CD4-positive, alpha-beta T cell treated with Interleukin-10 for 1 hour (primary cell): Measurements from ENCODE around the gene SYCE3.

Experiments used
- DNase-seq: peaks from one replicate; pipeline ENCODE4 v3.0.0-alpha.2; 2020

The SYCE3 gene

GRCh38 chr22:50599816-50600455, 37.2 kb upstream of the SYCE3 start:
- peak; percentile 65 for DNase-seq

DNA sequence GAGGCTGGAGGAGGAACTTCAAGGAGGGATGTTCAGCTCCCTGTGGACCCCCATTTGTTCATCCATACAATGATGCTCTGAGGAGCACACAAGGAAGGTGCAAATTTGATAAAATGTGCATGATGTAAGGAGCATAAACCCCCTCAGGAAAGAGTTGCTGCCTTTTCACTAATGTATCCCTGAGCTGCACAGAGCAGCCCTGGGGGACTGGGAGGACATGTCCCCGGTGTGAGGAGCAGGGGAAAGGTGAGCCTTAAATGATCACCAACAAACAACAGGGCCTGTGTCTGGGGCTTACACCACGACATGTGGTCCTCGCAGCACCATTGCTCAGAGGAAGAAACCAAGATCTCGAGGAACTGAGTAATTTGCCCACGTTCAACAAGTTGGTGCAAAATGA, 34.4 kb upstream of the SYCE3 start:
- no peak for DNase-seq

DNA sequence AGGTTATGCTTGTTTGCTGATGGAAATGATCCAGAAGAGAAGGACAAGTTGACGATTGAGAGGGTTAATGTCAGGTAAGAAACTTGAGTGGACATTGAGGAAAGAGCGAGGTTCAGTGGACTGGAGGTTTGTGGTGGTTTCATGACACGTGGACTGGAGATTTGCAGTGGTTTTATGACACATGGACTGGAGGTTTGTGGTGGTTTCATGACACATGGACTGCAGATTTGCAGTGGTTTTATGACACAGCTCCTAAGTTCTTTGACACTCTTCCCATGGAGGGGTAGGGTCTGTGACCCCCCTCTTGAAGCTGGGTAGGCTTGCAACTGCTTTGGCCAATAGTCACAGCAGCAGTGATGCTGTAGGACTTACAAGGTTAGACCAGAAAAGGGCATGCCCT, 32.5 kb upstream of the SYCE3 start:
- no peak for DNase-seq

DNA sequence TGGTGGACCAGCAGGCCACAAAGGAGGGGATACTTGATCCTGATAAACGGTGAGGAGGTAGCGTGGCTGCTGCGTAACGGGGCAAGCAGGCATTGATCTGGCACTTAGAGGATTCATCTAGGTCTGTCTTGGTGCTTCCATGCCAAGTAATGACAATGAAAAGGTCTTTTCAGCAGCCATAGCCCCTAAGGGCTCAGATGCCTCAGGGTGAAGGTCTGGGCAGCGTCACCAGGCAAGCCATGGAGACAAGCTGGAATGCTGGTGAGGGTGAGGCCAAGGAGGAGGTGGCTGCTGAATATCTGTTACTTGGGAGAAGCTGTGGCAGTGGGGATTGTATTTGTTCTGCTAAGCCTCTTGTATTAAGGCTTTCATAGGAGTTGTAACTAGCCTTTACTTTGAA, 24.7 kb upstream of the SYCE3 start:
- no peak for DNase-seq

DNA sequence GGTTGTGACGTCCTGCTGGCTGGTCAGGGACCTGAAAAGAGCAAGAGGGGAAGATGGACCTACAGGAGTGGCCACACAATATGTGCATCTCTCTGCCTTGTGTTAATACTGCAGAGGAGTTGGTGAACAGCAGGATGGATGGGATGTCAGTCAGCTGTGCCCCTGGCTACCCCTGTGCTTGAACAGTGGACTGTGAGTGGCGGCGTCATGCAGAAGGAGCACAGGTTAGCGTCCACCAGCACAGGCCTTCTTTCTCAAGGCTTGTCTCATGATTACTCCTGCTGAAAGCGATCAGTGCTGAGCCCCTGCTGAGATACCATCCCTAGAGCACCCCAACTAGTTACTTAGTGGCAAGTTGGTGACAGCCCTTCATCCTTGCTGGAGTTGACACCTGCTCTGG, 23.7 kb upstream of the SYCE3 start:
- no peak for DNase-seq

DNA sequence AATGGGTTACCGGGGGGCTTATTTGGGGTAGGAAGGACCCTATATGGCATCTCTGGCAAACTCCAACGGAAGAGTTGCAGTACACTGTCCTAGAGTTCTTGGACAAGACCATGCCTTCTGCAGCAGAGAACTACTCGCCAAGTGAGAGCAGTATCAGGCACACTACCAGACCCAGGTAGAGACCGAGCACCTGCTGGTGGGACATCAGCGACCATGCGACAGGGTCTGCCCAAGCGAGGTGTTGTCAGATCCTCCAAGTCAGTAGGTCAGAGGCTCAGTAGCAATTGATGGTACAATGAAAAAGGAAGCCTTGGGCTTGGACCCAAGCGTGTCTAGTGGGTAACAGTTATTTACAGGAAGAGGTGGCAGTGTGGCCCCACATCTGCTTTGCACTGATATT, 23.1 kb upstream of the SYCE3 start:
- no peak for DNase-seq

DNA sequence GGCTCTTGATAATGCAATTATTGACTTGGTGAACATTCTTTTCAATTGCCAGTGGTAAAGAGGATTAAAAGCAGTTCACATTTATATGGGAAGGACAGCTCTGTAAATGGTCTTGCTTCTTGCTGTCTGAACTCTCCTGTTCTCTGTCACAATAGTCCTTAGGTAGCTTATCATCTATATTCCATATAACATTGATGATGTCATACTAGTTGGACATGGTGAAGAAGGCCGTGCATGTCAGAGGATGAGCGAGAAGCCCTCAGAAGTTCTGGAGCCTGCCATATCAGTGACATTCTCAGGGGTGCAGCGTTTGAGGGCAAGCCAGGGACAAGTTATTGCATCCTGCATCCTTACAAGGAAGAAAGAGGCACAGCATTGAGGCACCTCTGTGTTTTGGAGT, 22.5 kb upstream of the SYCE3 start:
- no peak for DNase-seq

DNA sequence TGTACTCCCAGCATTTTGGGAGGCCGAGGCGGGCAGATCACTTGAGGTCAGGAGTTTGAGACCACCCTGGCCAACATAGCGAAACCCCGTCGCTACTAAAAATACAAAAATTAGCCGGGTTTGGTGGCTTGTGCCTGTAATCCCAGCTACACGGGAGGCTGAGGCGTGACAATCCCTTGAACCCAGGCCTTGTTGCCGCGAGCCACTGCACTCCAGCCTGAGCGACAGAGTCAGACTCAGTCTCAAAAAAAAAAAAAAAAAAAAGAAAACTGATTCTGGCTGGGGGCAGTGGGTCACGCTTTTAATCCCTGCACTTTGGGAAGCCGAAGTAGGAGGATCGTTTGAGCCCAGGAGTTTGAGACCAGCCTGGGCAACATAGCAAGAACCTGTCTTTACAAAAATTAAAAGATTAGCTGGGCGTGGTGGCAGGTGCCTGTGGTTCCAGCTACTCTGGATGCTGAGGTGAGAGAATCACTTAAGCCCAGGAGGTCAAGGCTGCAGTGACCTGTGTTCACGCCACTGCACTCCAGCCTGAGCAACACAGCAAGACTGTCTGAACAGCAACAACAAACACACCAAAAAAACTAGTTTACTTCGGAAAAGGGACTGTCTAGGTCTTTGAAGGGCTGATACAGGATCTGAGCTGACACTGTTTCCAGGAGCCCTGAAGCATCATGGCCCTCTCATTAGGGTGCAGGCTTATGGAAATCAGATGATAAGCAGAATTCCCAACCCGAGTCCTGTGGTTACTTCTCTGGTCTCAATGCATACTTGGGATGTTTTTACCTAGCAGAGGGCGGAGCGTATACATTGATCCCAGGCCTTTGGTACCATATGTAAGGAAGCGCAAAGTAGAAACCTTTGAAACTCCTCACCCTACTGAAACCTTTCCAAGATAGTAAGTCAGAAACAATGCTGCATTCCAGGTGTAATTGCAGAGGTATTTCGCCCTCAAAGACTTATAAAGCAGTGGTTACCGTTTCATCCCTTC, 21.7 kb upstream of the SYCE3 start:
- DNase-seq: no peak

DNA sequence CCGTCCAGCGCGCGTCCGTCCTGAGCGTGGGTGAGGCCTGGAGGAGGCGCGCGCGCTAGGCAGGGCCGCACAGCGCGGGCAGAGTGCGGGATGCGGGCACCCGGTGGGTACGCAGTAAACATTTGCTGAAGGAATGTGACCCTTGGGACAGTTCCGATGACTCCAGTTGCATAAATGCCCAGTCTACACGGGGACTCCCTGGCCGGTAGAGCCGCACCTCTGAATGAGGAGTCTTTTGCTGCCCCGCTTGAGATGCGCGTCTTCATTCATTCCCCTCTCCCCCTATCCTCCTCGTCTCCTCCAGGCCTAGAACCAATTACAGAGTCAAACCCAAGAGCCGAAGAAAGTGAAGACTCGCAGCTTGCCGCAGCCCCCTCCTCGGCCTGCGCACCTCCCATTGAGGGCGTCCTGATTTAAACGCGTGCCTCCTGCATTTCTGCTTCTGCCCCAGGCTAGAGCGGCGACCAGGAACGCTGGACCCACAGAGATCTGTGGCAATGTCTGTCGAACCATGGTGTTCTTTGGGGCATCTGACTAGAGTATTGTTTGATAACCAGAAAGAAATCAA, 20.7 kb upstream of the SYCE3 start:
- no peak for DNase-seq

DNA sequence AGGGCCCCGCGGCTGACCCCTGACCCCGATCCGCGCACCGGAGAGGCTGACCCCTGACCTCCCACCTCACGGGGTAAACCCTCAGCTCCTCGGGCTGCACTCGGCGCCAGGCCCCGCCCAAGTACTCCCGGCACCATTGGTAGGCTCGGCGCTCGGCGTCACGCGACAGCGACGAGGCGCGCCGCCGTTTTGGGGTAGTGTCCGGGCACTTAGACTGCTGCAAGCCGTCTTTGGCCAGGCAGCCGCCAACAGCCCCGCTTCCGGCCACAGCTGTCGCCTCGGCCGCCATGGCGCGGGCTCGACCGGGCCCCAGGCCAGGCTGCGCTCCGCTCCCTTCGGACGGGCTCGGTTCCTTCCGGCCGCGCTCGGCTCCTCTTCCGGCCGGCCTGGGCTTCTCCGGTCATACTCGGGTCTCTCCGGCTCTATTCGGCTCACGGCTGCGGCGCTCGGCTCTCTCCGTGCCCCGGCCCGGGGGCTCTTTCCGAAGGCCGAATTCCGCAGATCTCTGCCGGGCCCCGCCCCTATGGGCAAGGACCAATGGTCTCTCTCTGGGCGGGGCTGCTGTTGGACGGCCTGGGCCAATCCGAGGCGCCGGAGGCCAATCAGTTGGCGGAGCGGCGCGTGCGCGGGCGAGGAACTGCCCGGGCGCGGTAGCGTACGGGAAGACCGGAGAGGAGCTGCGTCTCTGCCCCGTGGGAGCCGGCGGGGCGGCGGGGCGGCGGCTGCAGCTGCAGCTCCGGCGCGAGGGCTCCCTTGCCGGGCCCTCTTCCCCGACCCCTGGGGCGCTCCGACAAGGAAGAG, 20.0 kb upstream of the SYCE3 start, which contains the start of gene CHKB:
Gene CHKB (minus strand): TSS at position 357 of the 801 bp plus-strand sequence. CDS start 68 bp downstream, at position 289.
- DNase-seq: peak; percentile 99

GRCh38 chr22:50581950-50582492, 19.3 kb upstream of the SYCE3 start:
- DNase-seq: peak; percentile 45

DNA sequence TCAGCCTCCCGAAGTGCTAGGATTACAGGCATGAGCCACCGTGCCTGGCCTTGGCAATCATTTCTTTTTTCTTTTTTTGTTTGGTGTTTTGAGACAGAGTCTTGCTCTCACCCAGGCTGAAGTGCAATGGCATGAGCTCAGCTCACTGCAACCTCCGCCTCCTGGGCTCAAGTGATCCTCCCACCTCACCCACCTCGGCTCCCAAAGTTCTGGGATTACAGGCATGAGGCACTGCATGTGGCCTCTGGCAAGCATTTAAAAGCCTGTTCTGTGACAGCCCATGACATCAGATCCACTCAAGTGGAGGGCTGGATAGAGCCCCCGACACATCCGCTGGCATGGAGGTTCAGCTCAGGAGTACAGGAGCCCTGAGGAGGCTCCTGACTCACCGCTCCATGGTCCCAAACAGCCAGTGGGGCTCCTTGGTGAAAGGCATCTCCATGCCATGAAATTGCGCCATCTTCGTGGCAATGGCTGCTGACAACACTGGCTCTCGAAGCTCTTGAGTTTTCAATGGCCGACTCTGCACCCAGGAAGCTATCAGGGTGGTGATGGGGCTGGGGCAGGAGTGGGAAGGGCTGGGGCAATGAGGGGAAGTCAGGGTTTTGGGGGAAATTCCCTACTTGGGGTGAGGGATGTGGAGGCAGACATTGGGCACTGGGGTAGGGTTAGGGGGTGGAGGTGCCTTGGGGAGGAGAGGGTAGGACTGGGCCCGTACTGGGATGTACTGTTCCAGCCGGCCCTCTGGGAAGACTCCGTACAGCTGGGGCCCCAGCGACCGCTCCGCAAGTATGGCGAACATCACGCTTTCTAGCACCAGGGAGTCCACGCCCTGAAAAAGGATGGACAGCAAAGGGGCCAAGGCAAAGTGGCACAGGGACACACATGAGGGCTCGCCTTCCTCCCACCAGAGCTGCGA, 18.6 kb upstream of the SYCE3 start:
- no peak for DNase-seq

DNA sequence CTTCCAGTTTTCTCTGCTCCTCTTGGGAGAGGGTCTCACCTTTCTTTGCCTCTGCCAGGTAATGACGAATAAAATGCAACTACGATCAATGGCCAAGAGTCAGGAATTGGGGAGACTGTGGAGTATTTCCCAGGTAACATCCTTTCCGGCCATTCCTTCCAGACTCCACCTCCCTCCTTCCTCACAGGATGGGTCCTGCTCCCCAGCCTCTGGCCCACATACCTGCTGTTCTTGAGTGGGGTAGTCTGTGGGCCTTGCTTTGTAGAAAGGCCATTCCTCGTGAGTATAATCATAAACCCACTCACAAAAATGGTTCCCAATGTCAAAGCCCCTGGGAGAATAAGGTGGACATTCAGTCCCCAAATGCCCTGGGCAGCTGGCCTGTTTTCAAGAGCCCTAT, 17.0 kb upstream of the SYCE3 start:
- DNase-seq: no peak

DNA sequence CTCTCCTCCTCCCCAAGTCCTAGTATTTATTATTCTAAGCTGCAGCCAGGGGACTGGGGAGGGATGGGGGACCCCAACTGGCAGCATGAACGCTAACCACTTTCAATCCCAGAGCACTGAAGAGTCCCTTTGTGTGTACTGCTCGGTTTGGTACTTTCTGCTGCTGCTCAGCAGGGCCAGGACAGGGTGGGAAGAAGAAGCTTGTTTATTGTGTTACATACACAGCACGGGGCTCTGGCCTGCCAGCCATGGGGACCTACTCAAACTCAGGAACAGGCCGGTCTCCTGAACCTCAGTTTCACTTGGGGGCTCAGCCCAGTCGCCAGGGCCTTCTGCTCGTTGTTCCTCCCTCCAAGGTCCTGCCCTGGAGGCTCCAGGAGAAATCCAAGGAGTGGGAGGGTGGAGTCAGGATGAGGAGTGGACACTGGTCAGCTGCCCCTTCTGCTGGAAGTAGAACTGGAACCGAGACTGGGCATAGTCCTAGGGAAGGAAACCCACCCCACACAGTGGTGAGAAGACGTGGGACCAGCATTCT, 16.1 kb upstream of the SYCE3 start:
- DNase-seq: no peak

DNA sequence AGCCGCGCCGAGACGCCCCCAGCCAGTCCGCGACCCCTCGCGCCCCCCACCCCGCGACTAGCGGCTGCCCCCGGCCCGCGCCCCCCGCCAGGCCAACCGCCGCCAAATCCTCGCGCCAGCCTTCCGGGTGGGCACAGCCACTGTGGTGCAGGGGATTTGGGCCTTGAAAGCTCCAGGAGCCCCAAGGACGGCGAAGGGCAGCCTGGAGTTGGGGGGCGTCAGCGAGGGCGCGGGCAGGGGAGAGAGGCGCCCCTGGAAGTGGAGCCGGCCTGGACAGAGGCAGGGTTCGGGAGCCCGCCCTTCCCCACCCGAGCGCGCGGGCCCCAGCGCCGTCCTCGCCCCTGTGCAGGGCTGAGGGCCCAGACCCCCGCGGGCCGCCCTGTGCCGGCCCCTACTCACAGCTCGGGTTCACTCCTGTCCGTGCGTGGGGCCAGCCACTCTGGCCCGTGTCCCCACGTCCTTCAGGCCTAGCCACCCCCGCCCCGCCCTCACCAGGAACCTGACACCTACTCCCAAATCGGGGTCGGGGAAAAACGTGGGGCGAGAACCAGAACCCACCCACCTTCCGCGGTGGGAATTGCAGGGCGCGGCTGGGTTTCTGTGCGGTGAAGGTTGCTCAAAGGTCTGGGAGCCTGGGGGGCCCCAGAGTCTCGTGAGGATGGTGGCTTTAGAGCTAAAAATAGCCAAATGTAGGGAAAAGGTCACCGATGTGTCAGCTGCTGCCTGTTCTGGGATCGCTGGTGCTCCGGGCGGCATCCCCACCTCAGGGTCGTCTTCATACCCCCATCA, 15.5 kb upstream of the SYCE3 start, which contains the start of gene CPT1B:
Gene CPT1B (minus strand): TSS at position 441 of the 789 bp plus-strand sequence. CDS start 512 bp downstream, outside the sequence.
- no peak for DNase-seq

GRCh38 chr22:50577697-50577986, 14.9 kb upstream of the SYCE3 start:
- no peak for DNase-seq

- DNase-seq: no peak
These were observed 14.3 kb upstream of the SYCE3 start for GRCh38 chr22:50576806-50577696.

- DNase-seq: no peak
These were observed 13.4 kb upstream of the SYCE3 start for GRCh38 chr22:50576070-50576469.

GRCh38 chr22:50575426-50575941, 12.8 kb upstream of the SYCE3 start:
- DNase-seq: no peak
